ENCODE measurements around the gene EXTL2. TPM values are rescaled to one million over a fixed set of nuclear protein-coding genes. Genes with fewer than 3 reads are reported as not detected.
"Not testable (repeated sequence)": the region's sequence is repeated elsewhere in the genome, so short reads cannot be mapped to it uniquely, and the experiment has no call there.

EXTL2 gene
- total RNA-seq, 2 experiments from 2014 or later = 1.4 to 2.4 TPM

DNA sequence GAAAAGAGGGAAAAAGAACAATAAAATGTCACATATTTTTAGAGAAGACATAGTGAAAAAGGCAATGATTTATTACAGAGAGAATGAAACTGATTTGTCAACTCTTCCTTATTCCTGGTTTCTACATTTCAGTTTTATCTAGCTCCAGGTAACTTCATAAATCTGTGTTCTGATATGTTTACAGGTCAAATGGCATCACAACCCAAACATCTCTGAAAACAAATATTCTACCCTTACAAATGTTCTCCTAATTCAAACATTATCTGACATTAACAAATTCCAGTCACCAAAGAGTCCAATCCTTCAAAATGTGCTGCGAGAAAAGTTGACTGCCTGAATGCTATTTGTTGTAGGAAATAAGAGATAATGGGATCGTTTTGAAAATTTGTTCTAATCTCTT is 20.2 kb downstream of the EXTL2 start:
- no peak overlapping the region for H3K4me3 Mint-ChIP-seq
- no peaks in the 10 kb centered on the region for H3K27me3 Mint-ChIP-seq
- H3K36me3 Mint-ChIP-seq (ENCODE audit: low read depth) = no peaks in the 10 kb centered on the region
- POLR2A ChIA-PET = interaction anchor here (1.6 kb wide), 1 partner anchor 22 kb away, joined by 5 read pairs; the partner anchor contains the start of gene SLC30A7
- CTCF ChIA-PET = no interaction called here
- H3K27ac Mint-ChIP-seq = no peak overlapping the region
- H3K9me3 Mint-ChIP-seq = no peaks in the 10 kb centered on the region
- H3K4me1 Mint-ChIP-seq = no peaks in the 10 kb centered on the region
- DNase-seq = no peak

DNA sequence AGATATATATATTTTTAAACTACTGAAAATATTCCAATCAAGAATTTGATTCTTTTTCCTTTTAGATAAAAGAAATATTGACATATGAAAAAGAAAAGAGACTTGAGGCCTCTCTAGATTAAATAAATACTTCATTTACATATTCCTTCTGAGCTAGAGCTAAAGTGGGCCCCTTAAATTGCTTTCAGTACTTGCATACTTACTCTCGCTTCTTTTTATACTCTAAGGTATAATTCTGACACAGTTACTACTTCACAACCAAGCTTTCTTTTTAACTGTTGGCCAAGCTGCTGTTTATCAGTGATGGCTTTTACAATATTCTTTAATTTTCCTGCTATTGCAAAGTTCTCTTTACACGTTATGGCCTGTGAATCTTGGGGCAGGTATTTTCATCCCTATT is 24.6 kb downstream of the EXTL2 start:
- no peaks in the 10 kb centered on the region for H3K9me3 Mint-ChIP-seq
- no peak for DNase-seq
- H3K27ac Mint-ChIP-seq = no peak overlapping the region
- H3K4me3 Mint-ChIP-seq = no peak overlapping the region
- ChIA-PET POLR2A (interaction anchor here (1.0 kb wide), 1 partner anchor 411 kb away, joined by 3 read pairs; no protein-coding TSS in a partner anchor), CTCF (interaction anchor here (1.3 to 2.8 kb wide), 2 partner anchors 11 to 407 kb away, joined by 4 to 8 read pairs; no protein-coding TSS in a partner anchor)
- peaks cover 3% of the 10 kb centered on the region for H3K4me1 Mint-ChIP-seq
- H3K36me3 Mint-ChIP-seq (ENCODE audit: low read depth) = no peaks in the 10 kb centered on the region
- H3K27me3 Mint-ChIP-seq = no peaks in the 10 kb centered on the region

DNA sequence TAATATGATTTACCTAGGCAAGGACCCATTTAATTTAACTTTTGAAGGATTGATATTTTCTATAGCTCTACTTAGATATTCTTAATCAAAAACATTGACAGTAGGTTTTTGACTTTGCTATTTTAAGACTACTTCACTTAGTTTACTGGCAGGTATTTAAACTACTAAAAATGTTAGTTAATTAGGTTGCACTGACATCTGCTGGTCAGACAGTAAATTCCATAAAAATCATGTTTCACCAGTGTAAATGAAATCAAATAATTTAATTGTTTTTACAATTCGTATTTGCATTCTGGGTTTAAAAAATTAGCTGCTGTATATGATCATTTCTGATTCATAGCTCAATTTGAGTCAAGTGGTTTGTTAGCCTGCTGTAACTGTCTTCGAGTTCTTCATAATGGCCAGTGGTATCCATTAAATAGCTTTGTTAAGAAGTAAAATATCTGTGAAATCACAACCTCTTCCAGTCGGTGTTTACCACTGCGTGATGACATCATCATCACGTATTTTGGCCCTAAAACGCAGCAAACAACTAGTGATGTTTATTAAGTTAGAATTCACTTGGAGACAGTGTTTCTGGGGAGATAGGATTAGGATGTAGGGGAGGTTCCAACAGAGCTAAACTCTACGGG is 26.2 kb downstream of the EXTL2 start:
- H3K27ac Mint-ChIP-seq = no peak overlapping the region
- H3K36me3 Mint-ChIP-seq (ENCODE audit: low read depth) = no peaks in the 10 kb centered on the region
- ChIA-PET CTCF (interaction anchor here (0.7 to 3.7 kb wide), 24 partner anchors 10 to 1057 kb away, joined by 3 to 29 read pairs (median 4); partner anchors contain the start of gene GPR88), POLR2A (interaction anchor here (0.8 kb wide), 1 partner anchor 27 kb away, joined by 3 read pairs; the partner anchor contains the start of gene SLC30A7)
- no peak overlapping the region for H3K4me3 Mint-ChIP-seq
- H3K27me3 Mint-ChIP-seq = no peaks in the 10 kb centered on the region
- no peaks in the 10 kb centered on the region for H3K9me3 Mint-ChIP-seq
- DNase-seq = no peak
- peaks cover 3% of the 10 kb centered on the region for H3K4me1 Mint-ChIP-seq

DNA sequence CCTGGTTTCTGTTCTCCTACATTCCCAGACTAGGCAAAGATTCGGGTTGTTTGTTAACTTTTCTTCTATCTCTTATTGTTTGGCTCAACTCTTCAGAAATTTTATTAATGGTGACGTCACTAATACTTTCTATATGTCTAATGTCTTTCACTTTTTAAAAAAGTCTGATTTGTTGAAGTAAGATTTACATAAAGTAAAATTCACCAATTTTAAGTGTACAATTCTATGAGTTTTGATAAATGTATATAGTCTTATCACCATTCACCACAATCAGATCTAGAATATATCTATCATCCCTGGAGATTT is 27.8 kb downstream of the EXTL2 start:
- ChIA-PET POLR2A (no interaction called here), CTCF (interaction anchor here (0.6 to 3.7 kb wide), 2 partner anchors 402 to 584 kb away, joined by 3 to 29 read pairs; no protein-coding TSS in a partner anchor)
- H3K4me3 Mint-ChIP-seq = no peak overlapping the region
- H3K9me3 Mint-ChIP-seq = no peaks in the 10 kb centered on the region
- no peak overlapping the region for H3K27ac Mint-ChIP-seq
- DNase-seq = no peak
- H3K27me3 Mint-ChIP-seq = no peaks in the 10 kb centered on the region
- H3K4me1 Mint-ChIP-seq = peaks cover 3% of the 10 kb centered on the region
- no peaks in the 10 kb centered on the region for H3K36me3 Mint-ChIP-seq (ENCODE audit: low read depth)

DNA sequence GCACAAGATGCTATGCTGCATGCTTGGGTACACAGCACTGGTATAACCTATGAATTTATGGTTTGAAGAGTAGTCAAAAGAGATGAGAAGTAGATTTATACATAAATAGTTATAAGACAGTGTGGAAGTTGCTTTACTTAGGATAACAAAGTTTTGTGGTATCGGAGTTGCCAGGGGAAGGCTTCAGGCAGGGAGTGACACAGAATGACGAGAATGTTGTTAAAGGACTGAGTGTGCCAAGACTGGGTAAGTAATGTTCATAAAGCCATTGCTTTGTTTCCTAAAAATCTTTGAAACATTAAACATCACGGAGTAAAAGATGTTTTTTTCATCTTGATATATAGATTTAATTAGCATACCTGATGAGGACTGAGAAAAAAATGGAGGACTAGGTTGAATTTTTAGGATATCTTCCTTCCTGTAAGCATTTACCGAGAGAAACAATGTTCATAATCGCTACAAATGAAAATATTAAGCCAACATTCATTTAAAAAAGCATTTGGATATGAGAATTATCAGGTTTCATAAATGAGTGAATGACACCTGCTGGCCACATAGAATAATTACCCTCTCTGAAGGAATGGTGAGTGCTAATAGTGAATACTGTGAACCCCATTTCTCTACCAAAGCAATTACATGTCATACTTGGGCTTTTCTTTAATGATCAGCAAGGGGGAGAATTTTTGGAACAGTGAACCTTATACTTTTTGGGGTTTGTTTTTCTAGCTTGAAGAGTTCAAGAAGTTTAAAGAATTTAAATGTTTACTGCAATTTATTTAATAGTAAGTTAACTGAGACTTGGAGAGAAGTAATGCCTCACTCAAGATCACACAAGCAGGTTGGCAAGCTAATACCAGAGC is 28.4 kb downstream of the EXTL2 start:
- DNase-seq = no peak
- no peaks in the 10 kb centered on the region for H3K36me3 Mint-ChIP-seq (ENCODE audit: low read depth)
- no peak overlapping the region for H3K27ac Mint-ChIP-seq
- no peaks in the 10 kb centered on the region for H3K9me3 Mint-ChIP-seq
- H3K4me3 Mint-ChIP-seq = no peak overlapping the region
- peaks cover 3% of the 10 kb centered on the region for H3K4me1 Mint-ChIP-seq
- ChIA-PET CTCF (interaction anchor here (0.6 to 3.7 kb wide), 2 partner anchors 402 to 584 kb away, joined by 3 to 29 read pairs; no protein-coding TSS in a partner anchor), POLR2A (no interaction called here)
- H3K27me3 Mint-ChIP-seq = no peaks in the 10 kb centered on the region

DNA sequence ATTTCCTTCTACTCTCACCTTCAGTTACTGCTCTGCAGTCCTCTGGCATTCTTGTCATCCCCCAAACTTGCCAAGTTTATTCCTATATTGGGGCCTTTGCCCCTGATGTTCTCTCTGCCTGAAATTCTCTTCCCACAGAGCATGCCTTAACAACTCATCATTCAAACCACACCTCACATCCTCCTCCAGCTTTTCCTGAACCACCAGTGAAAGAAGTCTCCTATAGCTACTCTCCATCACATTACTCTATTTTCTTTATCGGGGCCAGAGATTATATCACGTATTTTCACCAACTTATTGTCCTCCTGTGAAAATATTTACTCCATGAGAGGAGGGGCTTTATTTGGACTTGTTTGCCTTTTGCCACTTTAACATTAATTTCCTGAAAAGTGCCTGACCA is 32.1 kb downstream of the EXTL2 start:
- H3K9me3 Mint-ChIP-seq = no peaks in the 10 kb centered on the region
- no peak overlapping the region for H3K27ac Mint-ChIP-seq
- CTCF ChIA-PET = interaction anchor here (1.1 to 1.4 kb wide), 2 partner anchors 24 to 27 kb away, joined by 3 read pairs; no protein-coding TSS in a partner anchor
- POLR2A ChIA-PET = no interaction called here
- peaks cover 3% of the 10 kb centered on the region for H3K27me3 Mint-ChIP-seq
- no peak for DNase-seq
- H3K4me3 Mint-ChIP-seq = no peak overlapping the region
- H3K4me1 Mint-ChIP-seq = no peaks in the 10 kb centered on the region
- H3K36me3 Mint-ChIP-seq (ENCODE audit: low read depth) = no peaks in the 10 kb centered on the region

DNA sequence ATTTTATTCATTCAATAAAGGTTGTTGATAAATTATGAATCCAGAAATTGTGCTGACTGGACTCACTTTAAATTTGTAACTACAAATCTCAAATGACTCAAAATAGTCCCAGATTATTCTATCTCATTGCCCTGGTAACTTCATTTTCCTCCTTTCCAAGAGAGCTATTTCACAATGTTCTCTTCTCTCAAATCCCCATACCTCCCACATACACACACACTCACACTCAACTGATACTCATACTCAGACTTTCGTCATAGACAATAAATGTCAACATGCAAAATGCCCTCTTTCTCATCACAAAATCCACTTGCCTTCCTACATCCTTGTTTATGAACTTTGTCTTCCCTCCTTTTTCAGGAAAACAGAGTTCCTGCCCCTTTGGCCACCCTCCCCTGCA is 33.3 kb downstream of the EXTL2 start:
- Mint-ChIP-seq H3K36me3 (ENCODE audit: low read depth) (no peaks in the 10 kb centered on the region), H3K27ac (no peak overlapping the region), H3K4me1 (no peaks in the 10 kb centered on the region), H3K27me3 (peaks cover 3% of the 10 kb centered on the region), H3K9me3 (no peaks in the 10 kb centered on the region), H3K4me3 (no peak overlapping the region)
- DNase-seq = no peak
- ChIA-PET CTCF (no interaction called here), POLR2A (no interaction called here)

DNA sequence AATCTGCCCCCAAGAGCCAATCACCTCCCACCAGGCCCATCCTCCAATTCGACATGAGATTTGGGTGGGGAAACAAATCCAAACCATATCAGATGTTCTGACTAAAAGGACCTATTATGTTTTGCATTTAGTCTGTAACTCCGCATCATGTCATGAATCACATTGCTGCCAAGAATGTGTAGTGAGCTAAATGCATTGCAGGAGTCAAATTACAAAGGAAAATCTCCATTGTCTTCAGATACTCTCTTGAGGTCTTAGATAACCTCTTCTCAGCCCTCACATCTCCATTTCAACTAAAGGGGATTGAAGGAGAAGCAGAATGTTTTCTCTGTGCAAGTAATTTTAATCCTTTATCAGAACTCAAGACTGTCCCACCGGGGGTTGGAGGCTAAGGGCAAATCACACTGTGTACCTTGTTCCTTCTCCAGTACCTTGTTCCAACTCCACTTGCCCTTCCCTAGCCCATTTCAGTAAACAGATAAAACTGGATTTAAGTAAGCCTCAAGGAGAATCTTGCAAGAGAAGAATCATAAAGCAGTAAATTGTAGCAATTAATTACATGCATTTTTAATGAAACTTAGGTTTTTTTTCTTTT is 34.1 kb downstream of the EXTL2 start:
- ChIA-PET CTCF (no interaction called here), POLR2A (no interaction called here)
- DNase-seq = no peak
- Mint-ChIP-seq H3K9me3 (no peaks in the 10 kb centered on the region), H3K36me3 (ENCODE audit: low read depth) (no peaks in the 10 kb centered on the region), H3K4me1 (no peaks in the 10 kb centered on the region), H3K27me3 (peaks cover 5% of the 10 kb centered on the region), H3K27ac (no peak overlapping the region), H3K4me3 (no peak overlapping the region)

DNA sequence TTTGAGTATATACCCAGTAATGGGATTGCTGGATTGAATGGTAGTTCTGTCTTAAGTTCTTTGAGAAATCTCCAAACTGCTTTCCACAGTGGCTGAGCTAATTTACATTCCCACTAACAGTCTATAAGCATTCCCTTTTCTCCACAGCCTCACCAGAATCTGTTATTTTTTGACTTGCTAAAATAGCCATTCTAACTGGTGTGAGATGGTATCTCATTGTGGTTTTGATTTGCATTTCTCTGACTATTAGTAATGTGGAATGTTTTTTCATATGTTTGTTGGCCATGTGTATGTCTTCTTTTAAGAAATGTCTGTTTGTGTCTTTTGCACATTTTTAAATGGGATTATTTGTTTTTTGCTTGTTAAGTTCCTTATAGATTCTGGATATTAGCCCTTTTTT is 39.5 kb downstream of the EXTL2 start:
- H3K36me3 Mint-ChIP-seq (ENCODE audit: low read depth); DNase-seq; H3K4me3 Mint-ChIP-seq; H3K9me3 Mint-ChIP-seq; POLR2A ChIA-PET; H3K4me1 Mint-ChIP-seq; H3K27ac Mint-ChIP-seq: not testable (repeated sequence)
- peaks cover 17% of the 10 kb centered on the region for H3K27me3 Mint-ChIP-seq
- CTCF ChIA-PET = interaction anchor here (1.3 kb wide), 1 partner anchor 13 kb away, joined by 6 read pairs; no protein-coding TSS in a partner anchor

DNA sequence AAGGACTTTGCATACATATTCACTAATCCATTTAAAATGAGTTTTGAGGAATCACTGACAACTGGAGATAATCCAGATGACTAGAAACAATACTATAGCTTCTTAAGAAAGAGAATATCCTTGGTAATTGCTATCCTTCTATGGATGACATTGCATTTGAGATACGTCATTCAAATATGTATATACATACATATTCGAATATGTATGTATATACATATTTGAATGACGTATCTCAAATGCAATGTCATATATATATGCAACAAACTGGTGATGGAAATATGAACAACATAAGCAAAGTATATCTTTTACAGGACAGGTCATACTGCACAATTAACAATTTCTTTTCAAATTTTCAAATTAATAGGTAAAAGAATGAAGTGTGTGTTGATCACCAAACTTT is 41.7 kb downstream of the EXTL2 start:
- Mint-ChIP-seq H3K4me1 (no peaks in the 10 kb centered on the region), H3K36me3 (ENCODE audit: low read depth) (no peaks in the 10 kb centered on the region), H3K4me3 (no peak overlapping the region), H3K27me3 (peaks cover 27% of the 10 kb centered on the region), H3K9me3 (no peaks in the 10 kb centered on the region), H3K27ac (no peak overlapping the region)
- ChIA-PET CTCF (interaction anchor here (1.5 kb wide), 1 partner anchor 15 kb away, joined by 4 read pairs; no protein-coding TSS in a partner anchor), POLR2A (no interaction called here)
- no peak for DNase-seq

DNA sequence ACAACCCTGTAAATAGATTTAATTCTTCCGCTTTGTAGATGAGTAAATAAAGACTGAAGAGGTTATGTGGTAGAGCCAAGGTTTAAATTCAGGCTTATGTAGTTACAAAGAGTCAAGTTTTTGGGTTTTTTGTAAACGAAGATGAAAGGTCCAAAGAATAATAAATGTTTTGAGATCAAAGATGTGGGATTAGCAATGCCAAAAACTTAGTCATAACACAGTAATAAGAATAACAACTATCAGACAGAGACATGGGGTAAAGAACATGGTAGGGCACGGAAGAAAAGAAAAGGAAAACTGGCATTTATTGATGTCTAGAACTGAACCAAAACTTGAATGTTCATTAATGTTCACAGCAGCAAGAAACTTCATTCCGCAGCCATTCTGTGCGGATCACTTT is 42.9 kb downstream of the EXTL2 start:
- H3K9me3 Mint-ChIP-seq = no peaks in the 10 kb centered on the region
- no peak overlapping the region for H3K27ac Mint-ChIP-seq
- H3K4me3 Mint-ChIP-seq = no peak overlapping the region
- DNase-seq = no peak
- no peaks in the 10 kb centered on the region for H3K4me1 Mint-ChIP-seq
- peaks cover 29% of the 10 kb centered on the region for H3K27me3 Mint-ChIP-seq
- CTCF ChIA-PET = no interaction called here
- H3K36me3 Mint-ChIP-seq (ENCODE audit: low read depth) = no peaks in the 10 kb centered on the region
- POLR2A ChIA-PET = no interaction called here

DNA sequence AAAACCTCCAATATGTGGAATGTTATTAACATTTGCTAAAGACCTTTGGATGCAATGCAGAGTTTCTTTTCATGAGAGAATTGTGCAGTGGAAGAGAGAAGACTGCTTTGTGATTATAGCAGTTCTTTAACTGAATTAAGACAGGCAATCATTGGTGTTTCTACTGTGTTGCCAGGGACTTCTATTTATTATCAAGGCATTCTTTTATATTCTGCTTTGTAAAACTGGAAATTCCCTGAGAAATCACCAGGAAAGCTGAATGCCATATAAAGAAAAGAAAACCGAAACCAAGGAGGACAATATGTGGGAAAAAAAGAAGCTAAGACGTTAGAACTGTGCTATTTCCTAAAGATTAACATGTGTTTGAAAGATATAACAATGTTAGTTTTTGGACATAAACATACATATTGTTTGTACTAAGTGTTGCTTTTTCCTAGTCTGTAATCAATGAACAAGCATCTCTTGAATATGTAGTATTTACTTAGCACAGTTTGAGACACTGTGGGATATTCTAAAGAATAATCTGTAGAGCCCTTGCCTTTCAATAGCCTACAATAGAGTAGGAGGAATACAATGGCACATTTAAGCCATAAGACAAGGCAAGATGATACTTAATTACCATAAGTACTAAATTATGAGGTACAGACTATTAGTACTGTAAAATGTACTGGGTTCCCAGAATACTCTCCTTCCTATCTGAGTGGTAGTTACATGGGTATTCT is 47.1 kb downstream of the EXTL2 start:
- no peaks in the 10 kb centered on the region for H3K36me3 Mint-ChIP-seq (ENCODE audit: low read depth)
- CTCF ChIA-PET = no interaction called here
- no peak for DNase-seq

DNA sequence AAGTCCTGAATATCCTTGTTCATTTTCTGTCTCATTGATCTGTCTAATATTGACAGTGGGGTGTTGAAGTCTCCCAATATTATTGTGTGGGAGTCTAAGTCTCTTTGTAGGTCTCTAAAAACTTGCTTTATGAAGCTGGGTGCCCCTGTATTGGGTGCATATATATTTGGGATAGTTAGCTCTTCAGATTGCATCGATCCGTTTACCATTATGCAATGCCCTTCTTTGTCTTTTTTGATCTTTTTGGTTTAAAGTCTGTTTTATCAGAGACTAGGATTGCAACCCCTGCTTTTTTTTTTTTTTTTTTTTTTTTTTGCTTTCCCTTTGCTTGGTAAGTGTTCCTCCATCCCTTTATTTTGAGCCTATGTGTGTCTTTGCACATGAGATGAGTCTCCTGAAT is 51.5 kb downstream of the EXTL2 start:
- H3K36me3 Mint-ChIP-seq (ENCODE audit: low read depth); DNase-seq; H3K4me3 Mint-ChIP-seq; H3K27ac Mint-ChIP-seq; POLR2A ChIA-PET; CTCF ChIA-PET; H3K4me1 Mint-ChIP-seq; H3K9me3 Mint-ChIP-seq: not testable (repeated sequence)
- H3K27me3 Mint-ChIP-seq = peaks cover 35% of the 10 kb centered on the region

More for the DNA sequence above, 47.1 kb downstream of the EXTL2 start:
- Mint-ChIP-seq H3K27me3 (peaks cover 33% of the 10 kb centered on the region), H3K4me1 (no peaks in the 10 kb centered on the region), H3K4me3 (no peak overlapping the region), H3K9me3 (no peaks in the 10 kb centered on the region), H3K27ac (no peak overlapping the region)
- POLR2A ChIA-PET = no interaction called here

All from activated CD4-positive, alpha-beta memory T cell treated with anti-CD3 and anti-CD28 coated beads, Interleukin-2, amount 10 ng/mL, durations not matched to agents 7 days and 5 days (primary cell).